Uterus (tissue), 4 donors: ENCODE data around the gene FBXW8. TPM values are rescaled to one million over a fixed set of nuclear protein-coding genes. Genes with fewer than 3 reads are reported as not detected.

Experiments used
- DNase-seq, 2 donors: peaks; one replicate each; pipeline ENCODE4 v3.0.0-alpha.2; 2019 to 2020
- H3K27ac ChIP-seq, 2 donors: fragments of 200-600 bp; sonication (generic); 1 replicate in 1 of 2; 2 replicates in 1 of 2; pipeline ENCODE4 v1.5.1; 2016 to 2018
- H3K27me3 ChIP-seq, 2 donors: fragments of 200-600 bp; sonication (generic); one replicate each; pipeline ENCODE4 v1.5.1; 2018 to 2019; ENCODE audit warnings: control low read depth in 1 of 2
- H3K36me3 ChIP-seq, 2 donors: fragments of 200-600 bp; sonication (generic); one replicate each; pipeline ENCODE4 v1.5.1; 2019; ENCODE audit warnings: control low read depth in 1 of 2
- H3K4me1 ChIP-seq, 2 donors: fragments of 200-600 bp; sonication (generic); one replicate each; pipeline ENCODE4 v1.5.1; 2018 to 2019; ENCODE audit warnings: control low read depth in 1 of 2
- H3K4me3 ChIP-seq, 2 donors: fragments of 200-600 bp; sonication (generic); 1 replicate in 1 of 2; 2 replicates in 1 of 2; pipeline ENCODE4 v1.5.1; 2018 to 2019; ENCODE audit warnings: mild to moderate bottlenecking in 1 of 2
- H3K9me3 ChIP-seq, 2 donors: fragments of 200-600 bp; sonication (generic); one replicate each; pipeline ENCODE4 v1.5.1; 2019; ENCODE audit warnings: control low read depth in 1 of 2
- POLR2A ChIP-seq, 2 donors: fragments of 450-650 bp; IDR thresholded peaks; one replicate each; pipeline ENCODE4 v1.6.1; 2016; ENCODE audit warnings: antibody characterized with exemption in 2 of 2, mild to moderate bottlenecking in 1 of 2, moderate library complexity in 1 of 2
- intact Hi-C: fragments of 100-400 bp; cut with DNase I; formaldehyde crosslinking; loops from one replicate; pipeline ENCODE4 v1.15.1; 2023; ENCODE audit warnings: low total_unique reads
- total RNA-seq, 4 donors: library from RNA; depleted of rRNA in 3 of 4; stranded (reverse); fragments of >200 nt in 3 of 4; gene quantifications; one replicate each; pipeline versions ENCODE4 v1.1.0 to v1.2.4, GENCODE V29; 2014 to 2023
- TF ChIP-seq, protein P1 (sequence below), 4 experiments: fragments of 200-600 bp in 2 of 4; fragments of 450-650 bp in 2 of 4; sonication (generic) in 2 of 4; IDR thresholded peaks; one replicate each; pipeline ENCODE4 v1.5.1; 2016 to 2019; ENCODE audit warnings: antibody characterized with exemption in 4 of 4, mild to moderate bottlenecking in 2 of 4, moderate library complexity in 1 of 4
- donor health status: DM: yes; HTN: yes; CAD: no.

Gene FBXW8
- total RNA-seq, 4 donors from 2014 or later: 5.9 to 28.0 (median 15.3) TPM

DNA sequence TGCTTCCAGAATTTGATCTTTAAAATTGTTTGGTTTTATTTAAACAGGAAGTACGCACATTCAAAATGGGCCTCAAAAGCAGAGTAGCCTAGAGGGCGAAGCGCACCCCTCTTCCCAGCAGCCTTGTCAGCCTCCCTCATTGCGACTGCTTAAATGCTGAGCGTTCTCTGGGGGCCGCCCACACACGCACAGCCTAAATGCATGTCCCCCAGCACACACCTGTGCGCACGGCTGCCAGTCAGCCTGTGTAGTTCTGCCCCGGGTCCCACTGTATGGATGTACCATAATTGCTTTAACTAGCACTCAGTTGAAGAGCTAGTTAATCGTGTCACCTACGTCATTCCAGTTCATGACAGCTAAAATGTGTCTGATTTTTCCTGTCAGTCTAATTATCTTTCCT, 109.1 kb downstream of the FBXW8 start:
- TF ChIP-seq, protein P1, sequence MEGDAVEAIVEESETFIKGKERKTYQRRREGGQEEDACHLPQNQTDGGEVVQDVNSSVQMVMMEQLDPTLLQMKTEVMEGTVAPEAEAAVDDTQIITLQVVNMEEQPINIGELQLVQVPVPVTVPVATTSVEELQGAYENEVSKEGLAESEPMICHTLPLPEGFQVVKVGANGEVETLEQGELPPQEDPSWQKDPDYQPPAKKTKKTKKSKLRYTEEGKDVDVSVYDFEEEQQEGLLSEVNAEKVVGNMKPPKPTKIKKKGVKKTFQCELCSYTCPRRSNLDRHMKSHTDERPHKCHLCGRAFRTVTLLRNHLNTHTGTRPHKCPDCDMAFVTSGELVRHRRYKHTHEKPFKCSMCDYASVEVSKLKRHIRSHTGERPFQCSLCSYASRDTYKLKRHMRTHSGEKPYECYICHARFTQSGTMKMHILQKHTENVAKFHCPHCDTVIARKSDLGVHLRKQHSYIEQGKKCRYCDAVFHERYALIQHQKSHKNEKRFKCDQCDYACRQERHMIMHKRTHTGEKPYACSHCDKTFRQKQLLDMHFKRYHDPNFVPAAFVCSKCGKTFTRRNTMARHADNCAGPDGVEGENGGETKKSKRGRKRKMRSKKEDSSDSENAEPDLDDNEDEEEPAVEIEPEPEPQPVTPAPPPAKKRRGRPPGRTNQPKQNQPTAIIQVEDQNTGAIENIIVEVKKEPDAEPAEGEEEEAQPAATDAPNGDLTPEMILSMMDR (IDR thresholded peaks at IDR 0.05): no peak
- no peak for TF ChIP-seq POLR2A (IDR thresholded peaks at IDR 0.05)
- H3K9me3 ChIP-seq: no peaks in the 10 kb centered on the region
- no peak overlapping the region for H3K4me3 ChIP-seq
- no peaks in the 10 kb centered on the region for H3K36me3 ChIP-seq
- no peaks in the 10 kb centered on the region for H3K27me3 ChIP-seq
- H3K27ac ChIP-seq: no peak overlapping the region
- no peaks in the 10 kb centered on the region for H3K4me1 ChIP-seq
- no peak for DNase-seq
- intact Hi-C loops: loop anchor here (10.0 kb wide), 1 partner anchor 95 kb away; no protein-coding TSS in a partner anchor

DNA sequence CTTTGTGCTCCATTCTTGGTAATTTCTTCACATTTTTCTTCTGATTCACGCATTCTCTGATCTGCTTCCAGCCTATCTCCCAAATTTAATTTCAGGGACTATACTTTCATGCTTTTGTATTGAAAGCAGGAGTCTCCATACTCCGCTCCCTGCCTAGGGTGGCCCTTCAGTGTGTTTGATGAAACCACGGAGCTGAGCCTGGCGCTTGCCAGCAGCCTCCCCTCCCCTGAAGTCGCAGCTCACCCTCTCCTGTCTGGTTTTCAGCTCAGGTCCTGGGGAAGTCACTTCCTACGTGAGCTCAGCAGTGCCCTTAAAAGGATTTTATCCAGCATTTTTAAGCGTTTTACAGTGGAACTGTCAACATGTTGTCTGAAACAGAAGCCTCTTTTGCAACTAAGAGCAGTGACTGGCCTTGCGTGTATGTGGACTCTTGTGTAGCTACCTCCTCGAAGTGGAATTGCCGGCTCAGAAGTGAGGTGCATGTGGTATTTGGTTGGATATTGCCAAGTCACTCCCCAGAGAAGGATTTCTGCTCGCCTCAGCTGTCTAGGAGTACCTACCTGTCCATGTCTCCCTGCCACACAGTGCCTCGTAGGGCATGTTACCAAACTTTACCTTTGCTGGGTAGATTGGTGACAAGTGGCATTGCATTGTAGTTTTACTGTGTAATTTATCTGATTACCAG, 109.9 kb downstream of the FBXW8 start:
- intact Hi-C loops: loop anchor here (10.0 kb wide), 1 partner anchor 94 kb away; no protein-coding TSS in a partner anchor
- no peak for TF ChIP-seq POLR2A (IDR thresholded peaks at IDR 0.05)
- TF ChIP-seq, protein P1 (IDR thresholded peaks at IDR 0.05): no peak
- no peak overlapping the region for H3K27ac ChIP-seq
- H3K36me3 ChIP-seq: no peaks in the 10 kb centered on the region
- H3K4me1 ChIP-seq: no peaks in the 10 kb centered on the region
- H3K9me3 ChIP-seq: no peaks in the 10 kb centered on the region
- no peak for DNase-seq
- no peaks in the 10 kb centered on the region for H3K27me3 ChIP-seq
- H3K4me3 ChIP-seq: no peak overlapping the region

DNA sequence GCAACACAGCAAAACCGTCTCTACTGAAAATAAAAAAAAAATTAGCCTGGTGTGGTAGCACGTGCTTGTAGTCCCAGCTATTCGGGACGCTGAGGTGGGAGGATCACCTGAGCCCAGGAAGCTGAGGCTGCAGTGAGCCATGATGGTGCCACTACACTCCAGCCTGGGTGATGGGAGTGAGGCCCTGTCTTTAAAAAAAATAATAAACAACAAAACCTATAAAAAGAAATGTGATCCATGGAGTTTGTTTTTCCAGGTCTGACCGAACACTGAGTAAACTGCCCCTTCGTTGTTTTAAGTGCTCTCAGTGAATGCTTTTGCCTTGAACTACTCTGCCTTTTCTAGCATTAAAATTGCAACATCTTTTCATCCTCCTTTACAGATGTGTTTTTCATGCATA, 111.7 kb downstream of the FBXW8 start:
- TF ChIP-seq POLR2A (IDR thresholded peaks at IDR 0.05): no peak
- TF ChIP-seq, protein P1 (IDR thresholded peaks at IDR 0.05): no peak
- no peaks in the 10 kb centered on the region for H3K27me3 ChIP-seq
- intact Hi-C loops: loop anchor here (10.0 kb wide), 1 partner anchor 92 kb away; no protein-coding TSS in a partner anchor
- no peaks in the 10 kb centered on the region for H3K9me3 ChIP-seq
- no peak overlapping the region for H3K4me3 ChIP-seq
- no peak overlapping the region for H3K27ac ChIP-seq
- DNase-seq: no peak
- no peaks in the 10 kb centered on the region for H3K4me1 ChIP-seq
- no peaks in the 10 kb centered on the region for H3K36me3 ChIP-seq

DNA sequence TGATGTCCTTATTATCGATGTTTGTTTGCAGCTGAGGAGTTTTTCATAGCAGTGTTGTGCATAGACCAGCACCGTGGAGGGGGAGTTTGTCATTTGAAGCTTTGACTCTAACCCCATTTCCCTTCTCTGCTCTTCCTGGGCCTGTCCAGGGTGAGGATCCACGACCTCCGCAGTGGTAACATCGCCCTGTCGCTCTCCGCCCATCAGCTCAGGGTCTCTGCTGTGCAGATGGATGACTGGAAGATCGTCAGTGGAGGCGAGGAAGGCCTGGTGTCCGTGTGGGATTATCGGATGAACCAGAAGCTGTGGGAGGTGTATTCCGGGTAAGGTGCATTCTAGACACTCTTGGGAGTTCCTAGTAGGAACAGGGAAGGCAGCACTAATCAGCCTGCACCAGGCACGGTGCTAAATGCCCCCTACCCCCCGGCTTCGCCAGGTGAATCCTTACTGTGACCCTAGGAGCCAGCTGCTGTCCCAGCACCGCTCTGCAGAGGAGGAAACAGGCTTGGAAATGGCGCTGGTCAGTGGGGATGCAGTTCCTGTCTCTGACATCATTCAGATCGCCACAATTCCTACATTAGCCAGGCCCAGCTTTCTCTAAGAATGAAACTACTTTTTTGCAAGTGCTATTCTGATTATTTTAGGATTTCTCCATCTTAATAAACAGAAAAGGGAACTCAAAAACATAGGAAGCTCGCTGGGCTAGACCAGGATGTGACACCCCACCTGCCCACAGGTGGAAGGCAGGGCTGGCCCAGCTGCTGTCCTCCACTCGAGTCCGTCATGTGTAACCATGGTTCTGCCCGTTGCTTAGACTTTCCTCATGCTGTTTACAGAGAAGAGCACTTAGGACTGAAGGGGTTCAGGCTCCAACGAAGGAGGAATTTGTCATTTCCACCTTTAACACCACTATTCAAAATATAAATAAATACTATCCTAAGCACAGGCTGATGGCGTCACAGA, 113.5 kb downstream of the FBXW8 start:
- DNase-seq: no peak
- TF ChIP-seq, protein P1 (IDR thresholded peaks at IDR 0.05): no peak
- no peak for TF ChIP-seq POLR2A (IDR thresholded peaks at IDR 0.05)

More for the DNA sequence above, 113.5 kb downstream of the FBXW8 start:
- Histone ChIP-seq H3K27ac (no peak overlapping the region), H3K36me3 (no peaks in the 10 kb centered on the region), H3K4me3 (no peak overlapping the region), H3K27me3 (no peaks in the 10 kb centered on the region), H3K9me3 (no peaks in the 10 kb centered on the region), H3K4me1 (no peaks in the 10 kb centered on the region)
- intact Hi-C loops: loop anchor here (10.0 kb wide), 1 partner anchor 91 kb away; no protein-coding TSS in a partner anchor
